MM.1S (cell line): ENCODE measurements around the gene NIPBL.

Source experiments
- DNase-seq: peaks from one replicate; pipeline ENCODE4 v3.0.0-alpha.2; 2015
- H2AFZ ChIP-seq: fragments of 300-600 bp; sonication (generic); 2 replicates; pipeline ENCODE4 v1.6.0; 2016; ENCODE audit warnings: antibody characterized with exemption, low read length
- H3F3A ChIP-seq: fragments of 300-600 bp; sonication (generic); 2 replicates; pipeline ENCODE4 v1.6.1; 2016; ENCODE audit warnings: mild to moderate bottlenecking, antibody characterized with exemption, low read length, moderate library complexity, mixed read lengths; ENCODE audit not compliant: insufficient read depth
- H3K27ac ChIP-seq: fragments of 300-600 bp; sonication (generic); 2 replicates; pipeline ENCODE4 v1.5.1; 2016; ENCODE audit warnings: mild to moderate bottlenecking, low read length
- H3K27me3 ChIP-seq: fragments of 300-600 bp; sonication (generic); replicated peaks from 2 replicates; pipeline ENCODE4 v1.6.0; 2016; ENCODE audit warnings: low read length; ENCODE audit not compliant: insufficient read depth
- H3K36me3 ChIP-seq: fragments of 300-600 bp; sonication (generic); replicated peaks from 2 replicates; pipeline ENCODE4 v1.6.1; 2016; ENCODE audit warnings: mild to moderate bottlenecking, low read length, mixed read lengths; ENCODE audit not compliant: insufficient read depth
- H3K4me1 ChIP-seq: fragments of 300-600 bp; sonication (generic); 2 replicates; pipeline ENCODE4 v1.6.1; 2016; ENCODE audit warnings: low read length, mixed read lengths
- H3K4me2 ChIP-seq: fragments of 300-600 bp; sonication (generic); 2 replicates; pipeline ENCODE4 v1.6.0; 2016; ENCODE audit warnings: low read depth, low read length
- H3K4me3 ChIP-seq: fragments of 300-600 bp; sonication (generic); 2 replicates; pipeline ENCODE4 v1.5.1; 2016; ENCODE audit warnings: low read length, mixed read lengths
- H3K79me2 ChIP-seq: fragments of 300-600 bp; sonication (generic); 2 replicates; pipeline ENCODE4 v1.6.1; 2016; ENCODE audit warnings: mixed run types, low read length, mixed read lengths
- H3K9ac ChIP-seq: fragments of 300-600 bp; sonication (generic); 2 replicates; pipeline ENCODE4 v1.6.1; 2016; ENCODE audit warnings: low read length, mixed read lengths
- H3K9me2 ChIP-seq: fragments of 300-600 bp; sonication (generic); replicated peaks from 2 replicates; pipeline ENCODE4 v1.6.1; 2016; ENCODE audit warnings: mild to moderate bottlenecking, low read length, mixed read lengths; ENCODE audit not compliant: insufficient read depth
- H3K9me3 ChIP-seq: fragments of 300-600 bp; sonication (generic); replicated peaks from 2 replicates; pipeline ENCODE4 v1.6.1; 2016; ENCODE audit warnings: mild to moderate bottlenecking, low read length, mixed read lengths; ENCODE audit not compliant: insufficient read depth
- H4K20me1 ChIP-seq: fragments of 300-600 bp; sonication (generic); 2 replicates; pipeline ENCODE4 v1.6.1; 2016; ENCODE audit warnings: mild to moderate bottlenecking, low read length, moderate library complexity, mixed read lengths; ENCODE audit not compliant: insufficient read depth
- EZH2 ChIP-seq: fragments of 300-600 bp; sonication (generic); optimal IDR thresholded peaks from 2 replicates; pipeline ENCODE3; 2017; ENCODE audit warnings: low read depth, mild to moderate bottlenecking, antibody characterized with exemption, low read length, mixed read lengths
- EZH2phosphoT487 ChIP-seq: fragments of 300-600 bp; sonication (generic); IDR thresholded peaks from 2 replicates; pipeline ENCODE4 v1.6.1; 2018; ENCODE audit warnings: antibody characterized with exemption, low read length
- TF ChIP-seq, protein P1 (sequence below): fragments of 300-600 bp; sonication (generic); IDR thresholded peaks from 2 replicates; pipeline ENCODE4 v1.5.1; 2016; ENCODE audit warnings: antibody characterized with exemption, low read length, mixed read lengths

Gene NIPBL

DNA sequence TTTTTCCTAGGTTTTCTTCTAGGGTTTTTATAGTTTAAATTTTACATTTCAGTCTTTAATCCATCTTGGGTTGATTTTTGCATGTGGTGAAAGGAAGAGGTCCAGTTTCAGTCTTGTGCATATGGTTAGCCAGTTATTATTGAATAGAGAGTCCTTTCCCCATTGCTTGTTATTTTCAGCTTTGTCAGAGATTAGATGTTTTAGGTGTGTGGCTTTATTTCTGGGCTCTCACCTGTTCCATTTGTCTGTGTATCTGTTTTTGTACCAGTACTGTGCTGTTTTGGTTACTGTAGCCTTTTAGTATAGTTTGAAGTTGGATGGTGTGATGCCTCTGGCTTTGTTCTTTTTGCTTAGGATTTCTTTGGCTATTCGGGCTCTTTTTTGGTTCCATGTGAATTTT is 25.8 kb downstream of the NIPBL start:
- Histone ChIP-seq H3K27me3 (no peaks in the 10 kb centered on the region), H2AFZ (no peak overlapping the region), H3K4me2 (no peak overlapping the region), H3K9ac (no peak overlapping the region), H3K9me2 (no peaks in the 10 kb centered on the region), H3K4me3 (no peak overlapping the region), H4K20me1 (peaks cover 42% of the 10 kb centered on the region; the same call in 1 of the 2 replicates), H3K27ac (no peak overlapping the region), H3K36me3 (no peaks in the 10 kb centered on the region), H3K4me1 (peaks cover 5% of the 10 kb centered on the region; the same call in 1 of the 2 replicates), H3K9me3 (no peaks in the 10 kb centered on the region), H3F3A (no peaks in the 10 kb centered on the region), H3K79me2 (peaks cover 100% of the 10 kb centered on the region)
- DNase-seq, result no peak
- TF ChIP-seq EZH2phosphoT487 (no peak), EZH2 (no peak)
- TF ChIP-seq, protein P1, sequence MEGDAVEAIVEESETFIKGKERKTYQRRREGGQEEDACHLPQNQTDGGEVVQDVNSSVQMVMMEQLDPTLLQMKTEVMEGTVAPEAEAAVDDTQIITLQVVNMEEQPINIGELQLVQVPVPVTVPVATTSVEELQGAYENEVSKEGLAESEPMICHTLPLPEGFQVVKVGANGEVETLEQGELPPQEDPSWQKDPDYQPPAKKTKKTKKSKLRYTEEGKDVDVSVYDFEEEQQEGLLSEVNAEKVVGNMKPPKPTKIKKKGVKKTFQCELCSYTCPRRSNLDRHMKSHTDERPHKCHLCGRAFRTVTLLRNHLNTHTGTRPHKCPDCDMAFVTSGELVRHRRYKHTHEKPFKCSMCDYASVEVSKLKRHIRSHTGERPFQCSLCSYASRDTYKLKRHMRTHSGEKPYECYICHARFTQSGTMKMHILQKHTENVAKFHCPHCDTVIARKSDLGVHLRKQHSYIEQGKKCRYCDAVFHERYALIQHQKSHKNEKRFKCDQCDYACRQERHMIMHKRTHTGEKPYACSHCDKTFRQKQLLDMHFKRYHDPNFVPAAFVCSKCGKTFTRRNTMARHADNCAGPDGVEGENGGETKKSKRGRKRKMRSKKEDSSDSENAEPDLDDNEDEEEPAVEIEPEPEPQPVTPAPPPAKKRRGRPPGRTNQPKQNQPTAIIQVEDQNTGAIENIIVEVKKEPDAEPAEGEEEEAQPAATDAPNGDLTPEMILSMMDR, result no peak

DNA sequence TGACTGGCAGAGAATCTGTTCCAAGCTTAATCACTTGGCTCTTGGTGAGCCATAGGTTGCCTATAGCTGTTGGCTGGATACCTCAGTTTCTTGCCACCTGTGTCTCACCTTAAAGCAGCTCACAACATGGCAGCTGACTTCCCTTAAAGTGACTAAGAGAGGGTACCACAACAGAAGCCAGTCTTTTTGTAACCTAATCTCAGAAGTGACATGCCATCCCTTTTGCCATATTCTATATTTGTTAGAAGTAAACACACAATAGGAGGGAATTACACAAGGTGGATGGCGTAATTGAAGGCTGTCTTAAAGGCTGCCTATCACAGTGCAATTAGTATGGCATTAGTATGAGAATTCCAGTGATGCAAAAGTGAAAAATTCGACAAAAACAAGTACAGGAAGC is 28.1 kb downstream of the NIPBL start:
- no peaks in the 10 kb centered on the region for H3K27me3 ChIP-seq
- TF ChIP-seq EZH2phosphoT487 (no peak), EZH2 (no peak)
- TF ChIP-seq, protein P1, result no peak
- H3K9me2 ChIP-seq, result no peaks in the 10 kb centered on the region
- H3F3A ChIP-seq, result peaks cover 8% of the 10 kb centered on the region; the same call in 1 of the 2 replicates
- H3K4me1 ChIP-seq, result peaks cover 17% of the 10 kb centered on the region
- DNase-seq, result no peak
- H3K9ac ChIP-seq, result no peak overlapping the region
- H2AFZ ChIP-seq, result no peak overlapping the region
- no peak overlapping the region for H3K4me2 ChIP-seq
- no peak overlapping the region for H3K4me3 ChIP-seq
- H3K36me3 ChIP-seq, result no peaks in the 10 kb centered on the region
- H3K79me2 ChIP-seq, result peaks cover 98% of the 10 kb centered on the region
- no peaks in the 10 kb centered on the region for H3K9me3 ChIP-seq
- H3K27ac ChIP-seq, result no peak overlapping the region
- H4K20me1 ChIP-seq, result peaks cover 39% of the 10 kb centered on the region; the same call in 1 of the 2 replicates

DNA sequence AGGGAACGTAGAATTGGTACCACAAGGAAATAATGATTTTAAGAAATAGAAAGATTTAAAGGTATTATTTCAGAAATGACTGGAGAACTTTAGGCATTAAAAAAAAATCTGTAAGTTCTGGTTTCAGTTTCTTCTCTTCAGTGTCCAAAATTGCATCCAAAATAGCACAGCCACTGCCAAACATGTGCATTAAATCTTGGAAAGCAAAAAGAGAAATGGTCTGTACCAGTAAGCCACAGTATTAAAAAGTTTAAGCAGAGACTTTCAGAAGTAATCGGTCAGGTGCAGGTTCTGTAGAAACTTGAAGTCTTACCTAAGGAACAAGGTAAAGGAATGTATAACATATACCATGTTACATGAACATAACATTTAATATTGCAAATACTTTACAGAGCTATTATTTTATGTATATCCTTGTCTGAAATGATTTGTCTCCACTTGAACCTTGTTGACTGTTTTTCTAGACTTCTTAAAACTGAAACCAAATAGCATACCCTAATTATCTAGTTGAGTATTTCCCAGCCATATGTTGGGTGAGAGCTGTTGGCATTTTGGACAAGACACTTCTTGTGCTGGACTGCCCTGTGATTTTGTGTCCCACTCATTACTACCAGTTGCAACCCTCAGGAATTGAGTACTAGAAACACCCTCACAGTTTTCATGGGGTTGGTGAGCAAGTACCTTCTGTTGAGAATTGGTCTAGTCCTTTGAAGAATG is 32.1 kb downstream of the NIPBL start:
- H3K9ac ChIP-seq, result no peak overlapping the region
- H3K79me2 ChIP-seq, result peaks cover 98% of the 10 kb centered on the region
- peaks cover 38% of the 10 kb centered on the region for H4K20me1 ChIP-seq
- peak overlapping the region; percentile 77 for H3K4me2 ChIP-seq
- H3F3A ChIP-seq, result peaks cover 8% of the 10 kb centered on the region; the same call in 1 of the 2 replicates
- H3K9me2 ChIP-seq, result no peaks in the 10 kb centered on the region
- no peaks in the 10 kb centered on the region for H3K36me3 ChIP-seq
- H3K4me1 ChIP-seq, result peaks cover 17% of the 10 kb centered on the region
- no peaks in the 10 kb centered on the region for H3K9me3 ChIP-seq
- no peak overlapping the region for H2AFZ ChIP-seq
- DNase-seq, result peak; percentile 58
- TF ChIP-seq, protein P1, result no peak
- TF ChIP-seq EZH2, result no peak
- TF ChIP-seq EZH2phosphoT487, result no peak
- peak overlapping the region; percentile 24; the same call in 1 of the 2 replicates for H3K4me3 ChIP-seq
- H3K27ac ChIP-seq, result peak overlapping the region; percentile 35; the same call in 1 of the 2 replicates
- no peaks in the 10 kb centered on the region for H3K27me3 ChIP-seq
